Caco-2 (cell line): Measurements from ENCODE around the gene TBX5. TPM values are rescaled to one million over a fixed set of nuclear protein-coding genes. Genes with fewer than 3 reads are reported as not detected.

Experiments used
- BruUV-seq: library from RNA; stranded (reverse); fragments of 400-500 nt; replicated peaks from 2 replicates; lab custom pipeline; 2021; lab: Mats Ljungman, UMichigan
- CTCF ChIA-PET: fragments of 300-600 bp; sonication (Branson Sonifier 250); formaldehyde crosslinking; loops from one replicate; lab custom pipeline; 2022; ENCODE audit warnings: antibody characterized with exemption; lab: Charles Lee
- POLR2A ChIA-PET: fragments of 300-600 bp; sonication (Branson Sonifier 250); formaldehyde crosslinking; loops from one replicate; lab custom pipeline; 2022; ENCODE audit warnings: antibody characterized with exemption; lab: Charles Lee
- DNase-seq, 2 experiments: peaks; one replicate each; pipeline versions ENCODE4 v3.0.0 to v3.0.0-alpha.2; 2020 to 2022
- H3K27me3 ChIP-seq: replicated peaks from 2 replicates; pipeline ENCODE4 v1.6.0; 2011; ENCODE audit warnings: low read length; ENCODE audit not compliant: control insufficient read depth, insufficient read depth
- H3K36me3 ChIP-seq: 2 replicates; pipeline ENCODE4 v1.5.1; 2011; ENCODE audit warnings: low read length; ENCODE audit not compliant: control insufficient read depth, insufficient read depth
- H3K4me1 ChIP-seq: fragments of 250-450 bp; sonication (Bioruptor Pico); 2 replicates; pipeline ENCODE4 v1.5.1; 2020; ENCODE audit warnings: mild to moderate bottlenecking
- H3K4me3 ChIP-seq: 2 replicates; pipeline ENCODE4 v1.5.1; 2011; ENCODE audit warnings: low read depth, mild to moderate bottlenecking, control low read depth, low read length
- H3K9me3 ChIP-seq: fragments of 250-450 bp; sonication (Bioruptor Pico); 2 replicates; pipeline ENCODE4 v1.5.1; 2020; ENCODE audit warnings: mild to moderate bottlenecking, moderate library complexity
- H3K27ac Mint-ChIP-seq: one replicate; pipeline ENCODE4 v1.8.0; 2022; ENCODE audit warnings: mixed read lengths; ENCODE audit not compliant: unreplicated experiment
- H3K27me3 Mint-ChIP-seq: one replicate; pipeline ENCODE4 v1.8.0; 2022; ENCODE audit warnings: mixed read lengths; ENCODE audit not compliant: insufficient read depth, unreplicated experiment
- H3K36me3 Mint-ChIP-seq: one replicate; pipeline ENCODE4 v1.8.0; 2022; ENCODE audit warnings: mild to moderate bottlenecking, mixed read lengths; ENCODE audit not compliant: insufficient read depth, unreplicated experiment
- H3K4me1 Mint-ChIP-seq: one replicate; pipeline ENCODE4 v1.8.0; 2022; ENCODE audit warnings: low read depth, mixed read lengths; ENCODE audit not compliant: unreplicated experiment
- H3K4me3 Mint-ChIP-seq: one replicate; pipeline ENCODE4 v1.8.0; 2022; ENCODE audit warnings: mild to moderate bottlenecking, moderate library complexity, mixed read lengths; ENCODE audit not compliant: unreplicated experiment
- H3K9me3 Mint-ChIP-seq: one replicate; pipeline ENCODE4 v1.8.0; 2022; ENCODE audit warnings: mixed read lengths; ENCODE audit not compliant: unreplicated experiment
- CTCF ChIP-seq, 2 experiments: fragments of 200-600 bp in 1 of 2; IDR thresholded peaks; 1 replicate in 1 of 2; 2 replicates in 1 of 2; pipeline versions ENCODE4 v1.5.1 to v1.8.0; 2011 to 2022; ENCODE audit warnings: antibody characterized with exemption in 1 of 2, control low read depth in 1 of 2, inconsistent platforms in 1 of 2, low read depth in 1 of 2, low read length in 1 of 2, mild to moderate bottlenecking in 1 of 2, moderate library complexity in 1 of 2; ENCODE audit not compliant: insufficient read depth in 1 of 2, severe bottlenecking in 1 of 2, unreplicated experiment in 1 of 2
- intact Hi-C: fragments of 100-400 bp; cut with micrococcal nuclease; formaldehyde crosslinking; loops from one replicate; pipeline ENCODE4 v1.10.0; 2022; ENCODE audit not compliant: unreplicated experiment
- total RNA-seq: library from RNA; stranded (reverse); gene quantifications from 2 replicates; pipeline ENCODE4 v1.2.3, GENCODE V29; 2022

Gene TBX5
- total RNA-seq, 1 experiment from 2014 or later = not detected

- H3K27me3 ChIP-seq = no peaks in the 10 kb centered on the region
- Mint-ChIP-seq H3K36me3 (no peaks in the 10 kb centered on the region), H3K4me1 (no peaks in the 10 kb centered on the region), H3K27ac (no peak overlapping the region), H3K9me3 (no peaks in the 10 kb centered on the region), H3K4me3 (no peak overlapping the region), H3K27me3 (peaks cover 2% of the 10 kb centered on the region)
- H3K9me3 ChIP-seq = no peaks in the 10 kb centered on the region
- no peaks in the 10 kb centered on the region for H3K36me3 ChIP-seq
- no peak for DNase-seq
- no TSS peak for BruUV-seq
- intact Hi-C loops = no loop called here
- no peak for TF ChIP-seq CTCF (IDR thresholded peaks at IDR 0.05; ENCODE audit: insufficient read depth in 1 of 2, low read depth in 1 of 2, low read length in 1 of 2, severe bottlenecking in 1 of 2, unreplicated experiment in 1 of 2)
- POLR2A ChIA-PET = no interaction called here
- H3K4me3 ChIP-seq = no peak overlapping the region
- CTCF ChIA-PET = no interaction called here
- no peaks in the 10 kb centered on the region for H3K4me1 ChIP-seq
Observed at GRCh38 chr12:114314974-114315720, 90.8 kb downstream of the TBX5 start.

- Histone ChIP-seq H3K9me3 (no peaks in the 10 kb centered on the region), H3K27me3 (no peaks in the 10 kb centered on the region), H3K4me3 (no peak overlapping the region), H3K4me1 (no peaks in the 10 kb centered on the region), H3K36me3 (no peaks in the 10 kb centered on the region)
- intact Hi-C loops = no loop called here
- H3K27ac Mint-ChIP-seq = no peak overlapping the region
- CTCF ChIA-PET = no interaction called here
- POLR2A ChIA-PET = no interaction called here
- no peak for TF ChIP-seq CTCF (IDR thresholded peaks at IDR 0.05; ENCODE audit: insufficient read depth in 1 of 2, low read depth in 1 of 2, low read length in 1 of 2, severe bottlenecking in 1 of 2, unreplicated experiment in 1 of 2)
- no peaks in the 10 kb centered on the region for H3K4me1 Mint-ChIP-seq
- BruUV-seq = no TSS peak
- DNase-seq = no peak
- no peaks in the 10 kb centered on the region for H3K27me3 Mint-ChIP-seq
- no peaks in the 10 kb centered on the region for H3K9me3 Mint-ChIP-seq
- H3K4me3 Mint-ChIP-seq = no peak overlapping the region
- H3K36me3 Mint-ChIP-seq = no peaks in the 10 kb centered on the region
Observed at GRCh38 chr12:114314403-114314802, 91.5 kb downstream of the TBX5 start.

GRCh38 chr12:114313910-114314309 is 92.0 kb downstream of the TBX5 start:
- no peak for TF ChIP-seq CTCF (IDR thresholded peaks at IDR 0.05; ENCODE audit: insufficient read depth in 1 of 2, low read depth in 1 of 2, low read length in 1 of 2, severe bottlenecking in 1 of 2, unreplicated experiment in 1 of 2)
- H3K4me3 Mint-ChIP-seq = no peak overlapping the region
- H3K27me3 ChIP-seq = no peaks in the 10 kb centered on the region

More at GRCh38 chr12:114313910-114314309, 92.0 kb downstream of the TBX5 start:
- Mint-ChIP-seq H3K36me3 (no peaks in the 10 kb centered on the region), H3K9me3 (no peaks in the 10 kb centered on the region), H3K4me1 (no peaks in the 10 kb centered on the region), H3K27me3 (peaks cover 4% of the 10 kb centered on the region), H3K27ac (no peak overlapping the region)
- intact Hi-C loops = no loop called here
- ChIA-PET POLR2A (no interaction called here), CTCF (no interaction called here)
- Histone ChIP-seq H3K4me3 (no peak overlapping the region), H3K36me3 (no peaks in the 10 kb centered on the region), H3K9me3 (no peaks in the 10 kb centered on the region), H3K4me1 (no peaks in the 10 kb centered on the region)
- no TSS peak for BruUV-seq
- no peak for DNase-seq
